K562 (cell line): Measurements from ENCODE around the gene SLC7A4. TPM values are rescaled to one million over a fixed set of nuclear protein-coding genes. Genes with fewer than 3 reads are reported as not detected.

ENCODE experiments used
- ADNP ChIP-seq: fragments of 200-800 bp; sonication (Bioruptor generic); IDR thresholded peaks from 2 replicates; pipeline ENCODE4 v1.6.1; 2016; ENCODE audit warnings: missing genetic modification characterization, missing compliant biosample characterization
- ARID3A ChIP-seq: IDR thresholded peaks from 2 replicates; pipeline ENCODE4 v1.6.1; 2012; ENCODE audit warnings: low read depth, low read length, improper control_type of control experiment, borderline replicate concordance
- CUX1 ChIP-seq: fragments of 200-800 bp; sonication (Bioruptor generic); IDR thresholded peaks from 2 replicates; pipeline ENCODE4 v1.6.1; 2016; ENCODE audit warnings: missing genetic modification characterization, missing compliant biosample characterization
- DDX20 ChIP-seq: fragments of 450-650 bp; IDR thresholded peaks from 2 replicates; pipeline ENCODE4 v1.6.1; 2016; ENCODE audit warnings: missing genetic modification characterization, low read depth, mild to moderate bottlenecking, missing compliant biosample characterization, moderate library complexity
- HMBOX1 ChIP-seq: sonication (generic); IDR thresholded peaks from 2 replicates; pipeline ENCODE4 v1.6.1; 2016
- NR0B1 ChIP-seq: fragments of 450-650 bp; IDR thresholded peaks from one replicate; pipeline ENCODE4 v1.6.1; 2018; ENCODE audit warnings: mild to moderate bottlenecking, moderate library complexity; ENCODE audit not compliant: partially characterized antibody
- POLR2H ChIP-seq: IDR thresholded peaks from 2 replicates; pipeline ENCODE4 v1.6.1; 2016; ENCODE audit warnings: missing genetic modification characterization, low read depth, mild to moderate bottlenecking, control low read depth, missing compliant biosample characterization, moderate library complexity
- THAP12 ChIP-seq: fragments of 250-450 bp; sonication (Bioruptor Pico); IDR thresholded peaks from 2 replicates; pipeline ENCODE4 v1.9.0; 2021; ENCODE audit warnings: mild to moderate bottlenecking, inconsistent platforms
- YY1 ChIP-seq, 3 experiments: IDR thresholded peaks; 2 replicates each; pipeline ENCODE4 v1.6.1; 2011; ENCODE audit warnings: low read length in 2 of 3, mild to moderate bottlenecking in 2 of 3, moderate library complexity in 2 of 3, borderline replicate concordance in 1 of 3, control low read depth in 1 of 3, low read depth in 1 of 3; ENCODE audit not compliant: insufficient read depth in 3 of 3, insufficient replicate concordance in 2 of 3, control insufficient read depth in 1 of 3, insufficient read length in 1 of 3; ENCODE audit errors: extremely low read depth in 1 of 3
- ZNF3 ChIP-seq: fragments of 250-450 bp; sonication (Bioruptor Pico); IDR thresholded peaks from 2 replicates; pipeline ENCODE4 v1.5.0; 2021; ENCODE audit warnings: mild to moderate bottlenecking, moderate library complexity
- ZNF398 ChIP-seq: fragments of 250-450 bp; sonication (Bioruptor Pico); IDR thresholded peaks from 2 replicates; pipeline ENCODE4 v1.8.0; 2021; ENCODE audit warnings: moderate library complexity, mild to moderate bottlenecking, inconsistent platforms
- polyA plus RNA-seq, 8 experiments: library from polyadenylated mRNA; depleted of rRNA in 4 of 8; stranded (reverse) in 5 of 8; unstranded in 3 of 8; fragments of >200 nt; fragmentation: Nextera tagmentation in 2 of 8; fragmentation: Illumina TruSeq in 1 of 8; extraction: Ambion mirVana in 2 of 8; extraction: Trizol in 1 of 8; gene quantifications; 2 replicates each; pipeline versions ENCODE4 v1.2.1 to v1.2.3, GENCODE V29; 2011 to 2014; ENCODE audit warnings: inconsistent platforms in 1 of 8, missing spikeins in 1 of 8
- total RNA-seq, 7 experiments: library from RNA; depleted of rRNA in 6 of 7; stranded (reverse); fragments of >200 nt in 6 of 7; fragmentation: Illumina TruSeq in 2 of 7; extraction: Trizol in 2 of 7; gene quantifications; 2 replicates each; pipeline versions ENCODE4 v1.2.1 to v1.2.3, GENCODE V29; 2011 to 2021; ENCODE audit warnings: low replicate concordance in 1 of 7

The SLC7A4 gene
- total and polyA plus RNA-seq, 9 of the 15 experiments (the other 6 are each of a cell fraction or from before 2014, with no cell fraction given) = not detected

- TF ChIP-seq ZNF398 (CRISPR knock-in tag) (no peak), CUX1 (no peak), NR0B1 (no peak), ADNP (tag) (no peak), THAP12 (CRISPR knock-in tag) (peak; percentile 16; the same call in 1 of the 2 replicates), YY1 (IDR thresholded peaks at IDR 0.05; ENCODE audit: borderline replicate concordance in 1 of 3, control insufficient read depth in 1 of 3, extremely low read depth in 1 of 3, insufficient read depth in 3 of 3, insufficient read length in 1 of 3, insufficient replicate concordance in 2 of 3, low read depth in 1 of 3, low read length in 2 of 3) (peak in 2 of 3 experiments; percentile 8 to 69), ARID3A (no peak), HMBOX1 (no peak), ZNF3 (no peak), DDX20 (no peak), POLR2H (no peak)
These were observed 18.9 kb upstream of the SLC7A4 start (continued) for GRCh38 chr22:21051145-21051830.
